ENCODE data around the gene SNRNP70. TPM values are rescaled to one million over a fixed set of nuclear protein-coding genes. Genes with fewer than 3 reads are reported as not detected.

SNRNP70 gene
- total RNA-seq, 2 donors from 2014 or later, result 114 to 204 TPM

Other genes starting within 250 kb of the SNRNP70 start
- 1 to 10 TPM in 1 of 2 donors, not detected in 1; 1.6 TPM for gene HSD17B14, start 249.0 kb upstream of the SNRNP70 start, total RNA-seq
- gene PLEKHA4, start 216.8 kb upstream of the SNRNP70 start, total RNA-seq, result 10 to 100 TPM in 1 of 2 donors, 1 to 10 TPM in 1; 6.5 to 17.6 TPM
- 100 to 1,000 TPM in 1 of 2 donors, 10 to 100 TPM in 1; 75.1 to 129 TPM for gene PPP1R15A, start 213.0 kb upstream of the SNRNP70 start, total RNA-seq
- gene TULP2, start 186.7 kb upstream of the SNRNP70 start, total RNA-seq, result not detected
- gene NUCB1, start 185.1 kb upstream of the SNRNP70 start, total RNA-seq, result 100 to 1,000 TPM; 158 to 184 TPM
- gene DHDH, start 151.8 kb upstream of the SNRNP70 start, total RNA-seq, result 1 to 10 TPM; 1.2 to 3.8 TPM
- gene BAX, start 130.6 kb upstream of the SNRNP70 start, total RNA-seq, result 100 to 1,000 TPM; 286 to 464 TPM
- 1,000 to 10,000 TPM; 1,320 to 1,710 TPM for gene FTL, start 120.1 kb upstream of the SNRNP70 start, total RNA-seq
- gene GYS1, start 92.1 kb upstream of the SNRNP70 start, total RNA-seq, result 10 to 100 TPM; 50.8 to 99.9 TPM
- gene RUVBL2, start 91.6 kb upstream of the SNRNP70 start, total RNA-seq, result 100 to 1,000 TPM; 100 to 166 TPM
- not detected for gene LHB, start 68.4 kb upstream of the SNRNP70 start, total RNA-seq
- gene CGB3, start 61.1 kb upstream of the SNRNP70 start, total RNA-seq, result not detected
- gene CGB2, start 53.6 kb upstream of the SNRNP70 start, total RNA-seq, result not detected
- gene CGB1, start 48.6 kb upstream of the SNRNP70 start, total RNA-seq, result not detected
- not detected for gene CGB5, start 41.6 kb upstream of the SNRNP70 start, total RNA-seq
- not detected for gene CGB8, start 36.3 kb upstream of the SNRNP70 start, total RNA-seq
- under 1 TPM in 1 of 2 donors, not detected in 1; 0.32 TPM for gene CGB7, start 27.7 kb upstream of the SNRNP70 start, total RNA-seq
- gene NTF4, start 20.6 kb upstream of the SNRNP70 start, total RNA-seq, result not detected
- gene KCNA7, start 12.8 kb upstream of the SNRNP70 start, total RNA-seq, result not detected
- gene LIN7B, start 28.9 kb downstream of the SNRNP70 start, total RNA-seq, result 1 to 10 TPM; 4.1 to 4.7 TPM
- gene C19orf73, start 33.7 kb downstream of the SNRNP70 start, total RNA-seq, result 1 to 10 TPM in 1 of 2 donors, under 1 TPM in 1; 0.50 to 1.3 TPM
- gene PPFIA3, start 34.1 kb downstream of the SNRNP70 start, total RNA-seq, result 1 to 10 TPM; 3.6 to 3.9 TPM
- not detected for gene HRC, start 69.9 kb downstream of the SNRNP70 start, total RNA-seq
- gene TRPM4, start 72.3 kb downstream of the SNRNP70 start, total RNA-seq, result under 1 TPM in 1 of 2 donors, not detected in 1; 0.52 TPM
- 1 to 10 TPM; 1.1 to 1.4 TPM for gene SLC6A16, start 239.7 kb downstream of the SNRNP70 start, total RNA-seq
- gene CD37, start 250.0 kb downstream of the SNRNP70 start, total RNA-seq, result 100 to 1,000 TPM; 125 to 168 TPM

Data from activated T-helper 17 cell treated with anti-CD3 and anti-CD28 coated beads, Interleukin-2, amount 50 U/mL, for 72 hours (primary cell).